ENCODE results near the gene TREM1.

GRCh38 chr6:41269166-41269565 lies 17.3 kb downstream of the TREM1 start:
- TF ChIP-seq CTCF (IDR thresholded peaks at IDR 0.05) (no peak), POLR2A (IDR thresholded peaks at IDR 0.05) (no peak)
